Left ventricle myocardium superior (tissue), 1 donor: ENCODE results near the gene SIDT2. TPM values are rescaled to one million over a fixed set of nuclear protein-coding genes. Genes with fewer than 3 reads are reported as not detected.
"Not testable (repeated sequence)": the region's sequence is repeated elsewhere in the genome, so short reads cannot be mapped to it uniquely, and the experiment has no call there.

Source experiments
- ATAC-seq: fragments of 200-7000 bp; cut with Tn5 transposase; one replicate; pipeline ENCODE4 v1.9.1; 2020; ENCODE audit warnings: mild to moderate bottlenecking, moderate library complexity
- DNase-seq: peaks from one replicate; pipeline ENCODE4 v3.0.0-alpha.2; 2020
- intact Hi-C: fragments of 100-400 bp; cut with micrococcal nuclease; formaldehyde crosslinking; loops from one replicate; pipeline ENCODE4 v1.11.0; 2022
- total RNA-seq: library from RNA; stranded (reverse); fragmentation: NEBNext Ultra II Directional; extraction: Animal tissue kit (Norgen Biotek cat#: 25700); gene quantifications from one replicate; pipeline ENCODE4 v1.2.1, GENCODE V29; 2021
- donor health status: DM: no; HTN: yes; CAD: no; lungs with severe emphysema.

SIDT2 gene
- total RNA-seq, 1 donor from 2014 or later, result 20.4 TPM

DNA sequence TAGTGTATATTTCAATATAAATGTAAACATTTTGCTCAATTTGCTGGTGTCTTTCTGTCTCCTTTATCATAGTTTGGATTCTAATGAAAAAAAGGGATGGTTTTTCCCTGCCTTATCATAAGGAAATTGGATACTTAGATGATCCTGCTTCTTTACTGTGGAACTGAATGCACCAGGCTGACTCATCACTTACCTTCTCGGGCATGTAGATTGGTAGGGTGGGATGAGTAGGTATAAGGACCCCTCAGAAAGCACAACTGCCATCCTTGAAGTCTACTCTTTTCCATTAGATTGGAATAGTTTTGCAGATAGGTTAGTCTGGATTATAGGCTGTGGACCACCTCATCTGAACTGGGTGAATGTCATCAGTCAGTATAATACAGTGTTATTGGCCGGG is 7.5 kb upstream of the SIDT2 start:
- DNase-seq, result no peak
- ATAC-seq, result no peak
- intact Hi-C loops, result no loop called here

DNA sequence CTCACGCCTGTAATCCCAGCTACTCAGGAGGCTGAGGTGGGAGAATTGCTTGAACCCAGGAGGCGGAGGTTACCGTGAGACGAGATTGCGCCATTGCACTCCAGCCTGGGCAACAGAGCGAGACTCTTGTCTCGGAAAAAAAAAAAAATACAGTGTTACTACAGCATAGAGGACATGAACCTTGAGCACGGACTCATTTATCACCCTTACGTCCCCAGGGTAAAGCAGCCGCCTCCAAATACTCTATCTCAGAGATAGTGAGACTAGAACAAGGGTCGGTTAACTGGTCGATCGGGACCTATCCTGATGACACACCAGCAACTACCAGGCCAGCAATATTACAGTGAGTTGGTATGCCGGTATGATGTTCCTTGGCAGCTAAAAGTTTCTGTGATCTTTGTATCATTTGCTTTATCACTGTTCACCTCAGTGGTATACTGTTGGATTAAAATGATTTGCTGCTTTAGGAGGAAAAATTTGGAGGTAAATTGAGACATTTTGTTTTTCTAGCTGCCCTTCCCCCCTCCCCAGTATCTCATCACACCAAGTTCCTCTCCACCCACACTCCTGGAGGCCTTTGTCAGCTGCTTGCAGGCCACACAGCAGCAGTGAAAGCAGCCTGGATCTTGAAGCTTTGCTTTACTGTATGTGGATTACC is 7.0 kb upstream of the SIDT2 start:
- ATAC-seq (peak; percentile 47), DNase-seq (no peak)
- intact Hi-C loops, result no loop called here

DNA sequence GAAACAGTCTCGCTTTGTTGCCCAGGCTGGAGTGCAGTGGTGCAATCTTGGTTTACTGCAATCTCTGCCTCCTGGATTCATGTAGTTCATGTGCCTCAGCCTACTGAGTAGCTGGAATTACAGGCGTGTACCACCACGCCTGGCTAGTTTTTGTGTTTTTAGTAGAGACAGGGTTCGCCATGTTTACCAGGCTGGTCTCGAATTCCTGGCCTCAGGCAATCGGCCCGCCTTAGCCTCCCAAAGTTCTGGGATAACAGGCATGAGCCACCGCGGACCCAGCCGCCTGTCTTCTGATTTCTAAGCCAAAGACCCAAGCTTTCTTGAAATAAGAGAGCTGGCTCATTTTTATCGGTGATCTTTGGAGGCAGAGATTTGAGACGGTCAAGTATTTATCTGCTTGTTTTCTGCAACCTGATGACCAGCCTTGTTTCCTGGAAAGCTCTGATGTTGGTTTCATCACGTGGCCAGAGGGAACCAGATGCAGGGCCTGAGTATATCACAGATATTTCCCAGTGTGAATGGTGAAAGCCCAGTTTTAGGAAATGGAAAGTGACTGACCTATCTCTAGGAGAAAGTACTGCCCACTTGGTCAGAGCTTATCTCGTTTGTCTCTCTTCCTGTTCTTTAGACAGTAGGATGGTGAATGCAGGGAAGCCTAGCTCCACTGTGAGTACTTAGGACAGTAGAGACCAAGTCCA is 5.7 kb upstream of the SIDT2 start:
- DNase-seq (no peak), ATAC-seq (peak; percentile 40)
- intact Hi-C loops, result no loop called here

DNA sequence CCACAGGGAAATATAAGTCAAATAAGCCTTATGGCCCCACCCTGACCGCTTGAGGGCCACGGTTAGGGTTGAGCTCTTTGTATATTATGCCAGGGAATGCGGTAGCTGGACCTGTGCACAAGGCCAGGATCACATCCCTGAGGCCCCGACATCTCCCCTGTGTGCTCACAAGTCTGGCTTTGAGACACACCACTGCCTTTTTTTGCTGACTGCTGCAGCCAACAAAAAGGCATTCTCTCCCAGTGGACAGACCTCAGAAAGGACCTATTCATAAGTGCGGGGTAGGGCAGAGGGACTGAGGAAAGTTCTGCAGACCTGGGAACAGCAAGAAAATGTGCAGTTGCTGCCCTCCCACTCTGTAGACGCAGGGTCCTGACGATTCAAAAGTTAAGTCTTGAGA is 3.4 kb upstream of the SIDT2 start:
- DNase-seq, result no peak
- no peak for ATAC-seq
- intact Hi-C loops, result no loop called here

DNA sequence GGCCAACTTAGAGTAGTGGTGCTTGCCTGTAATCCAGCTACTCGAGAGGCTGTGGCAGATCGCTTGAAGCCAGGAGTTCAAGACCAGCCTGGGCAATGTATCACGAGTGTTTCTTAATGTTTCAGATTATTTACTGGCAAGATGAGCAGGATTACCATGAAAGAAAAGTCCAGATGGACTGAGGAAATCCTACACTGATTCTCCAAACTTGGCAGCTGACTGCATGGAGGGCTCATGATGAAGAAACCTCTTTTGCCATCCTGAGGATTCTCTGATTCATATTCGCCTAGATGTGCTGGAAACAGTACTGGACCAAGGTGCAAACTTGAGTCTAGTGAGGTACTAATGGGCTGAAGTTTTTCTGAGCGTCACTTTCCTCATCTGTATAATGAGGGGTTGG is 2.8 kb upstream of the SIDT2 start:
- DNase-seq (no peak), ATAC-seq (no peak)
- intact Hi-C loops, result no loop called here

- intact Hi-C loops, result no loop called here
- no peak for ATAC-seq
- no peak for DNase-seq
These were observed 2.4 kb upstream of the SIDT2 start for GRCh38 chr11:117176186-117176585.

- no peak for ATAC-seq
- intact Hi-C loops, result no loop called here
- DNase-seq, result no peak
These were observed 871 bp upstream of the SIDT2 start for GRCh38 chr11:117177534-117178209.

- ATAC-seq (peak; percentile 60), DNase-seq (peak; percentile 65)
- intact Hi-C loops, result no loop called here
These were observed 781 bp downstream of the SIDT2 start for GRCh38 chr11:117179048-117179999.

GRCh38 chr11:117180020-117180419 is 1.5 kb downstream of the SIDT2 start:
- ATAC-seq (no peak), DNase-seq (no peak)
- intact Hi-C loops, result loop anchor here (5.0 kb wide), 1 partner anchor 47 kb away; no protein-coding TSS in a partner anchor

- intact Hi-C loops, result loop anchor here (5.0 kb wide), 1 partner anchor 46 kb away; no protein-coding TSS in a partner anchor
- DNase-seq (peak; percentile 74), ATAC-seq (peak; percentile 13)
These were observed 2.4 kb downstream of the SIDT2 start for GRCh38 chr11:117180661-117181585.

GRCh38 chr11:117181586-117182550 is 3.3 kb downstream of the SIDT2 start:
- intact Hi-C loops, result loop anchor here (5.0 kb wide), 1 partner anchor 45 kb away; no protein-coding TSS in a partner anchor
- DNase-seq (no peak), ATAC-seq (no peak)

- DNase-seq (no peak), ATAC-seq (no peak)
- intact Hi-C loops, result loop anchor here (5.0 kb wide), 1 partner anchor 45 kb away; no protein-coding TSS in a partner anchor
These were observed 4.0 kb downstream of the SIDT2 start for GRCh38 chr11:117182551-117182935.

DNA sequence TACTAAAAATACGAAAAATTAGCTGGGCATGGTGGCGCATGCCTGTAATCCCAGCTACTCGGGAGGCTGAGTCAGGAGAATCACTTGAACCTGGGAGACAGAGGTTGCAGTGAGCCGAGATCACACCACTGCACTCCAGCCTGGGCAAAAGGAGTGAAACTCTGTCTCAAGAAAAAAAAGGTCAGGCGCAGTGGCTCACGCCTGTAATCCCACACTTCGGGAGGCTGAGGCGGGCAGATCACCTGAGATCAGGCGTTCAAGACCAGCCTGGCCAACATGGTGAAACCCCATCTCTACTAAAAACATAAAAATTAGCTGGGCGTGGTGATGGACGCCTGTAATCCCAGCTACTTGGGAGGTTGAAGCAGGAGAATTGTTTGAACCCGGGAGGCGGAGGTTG is 4.6 kb downstream of the SIDT2 start:
- ATAC-seq, DNase-seq: not testable (repeated sequence)

DNA sequence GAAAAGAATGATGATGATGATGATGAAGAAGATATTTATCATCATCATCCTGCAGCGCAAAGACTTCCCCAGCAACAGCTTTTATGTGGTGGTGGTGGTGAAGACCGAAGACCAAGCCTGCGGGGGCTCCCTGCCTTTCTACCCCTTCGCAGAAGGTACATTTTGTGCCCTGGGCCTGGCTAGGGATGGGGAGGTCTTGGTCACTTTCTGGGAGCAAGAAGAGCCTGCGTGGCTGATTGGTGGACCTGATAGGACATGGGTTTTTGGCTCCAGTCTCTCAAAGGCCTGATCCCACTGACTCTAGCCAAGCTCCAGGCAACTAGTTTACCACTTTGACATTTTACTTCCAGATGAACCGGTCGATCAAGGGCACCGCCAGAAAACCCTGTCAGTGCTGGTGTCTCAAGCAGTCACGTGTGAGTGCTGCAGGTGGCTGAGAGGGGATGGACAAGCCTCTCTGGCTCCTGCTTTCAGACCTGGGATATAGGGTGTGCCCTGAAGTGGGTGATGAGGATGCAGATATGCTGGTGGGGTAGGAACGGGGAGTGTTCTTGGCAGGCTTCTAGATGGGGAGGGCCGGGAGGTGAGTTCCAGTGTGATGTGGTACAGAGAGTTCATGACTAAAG is 5.3 kb downstream of the SIDT2 start:
- intact Hi-C loops, result loop anchor here (5.0 kb wide), 1 partner anchor 43 kb away; no protein-coding TSS in a partner anchor
- DNase-seq, result no peak
- ATAC-seq, result no peak

More for the DNA sequence above, 4.6 kb downstream of the SIDT2 start:
- intact Hi-C loops, result loop anchor here (5.0 kb wide), 1 partner anchor 44 kb away; no protein-coding TSS in a partner anchor

- intact Hi-C loops, result no loop called here
- DNase-seq (no peak), ATAC-seq (no peak)
These were observed 7.3 kb downstream of the SIDT2 start for GRCh38 chr11:117185736-117186430.

DNA sequence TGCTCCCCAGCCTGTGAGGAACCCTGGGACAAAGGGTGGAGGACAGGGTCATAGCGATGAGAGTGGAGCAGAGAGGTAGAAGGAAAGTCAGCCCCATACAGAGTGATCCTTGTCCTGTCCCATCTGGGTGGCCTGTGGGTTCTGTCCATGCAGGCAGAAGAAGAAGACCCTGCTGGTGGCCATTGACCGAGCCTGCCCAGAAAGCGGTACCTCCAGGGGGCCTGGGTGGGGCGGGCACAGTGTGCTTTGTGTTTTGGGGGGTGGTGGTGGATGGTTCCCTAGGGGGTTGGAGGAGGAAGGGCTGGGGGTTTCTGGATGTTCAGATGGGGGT is 7.9 kb downstream of the SIDT2 start:
- no peak for DNase-seq
- no peak for ATAC-seq
- intact Hi-C loops, result no loop called here
